H1 (cell line): ENCODE results near the gene INF2. TPM values are rescaled to one million over a fixed set of nuclear protein-coding genes. Genes with fewer than 3 reads are reported as not detected.

ENCODE experiments used
- EP300 ChIP-seq, 2 experiments: IDR thresholded peaks; 1 replicate in 1 of 2; 2 replicates in 1 of 2; pipeline ENCODE4 v1.6.1; 2011 to 2012; ENCODE audit warnings: low read depth in 2 of 2, low read length in 2 of 2, mild to moderate bottlenecking in 2 of 2, borderline replicate concordance in 1 of 2, inconsistent platforms in 1 of 2, moderate library complexity in 1 of 2
- FOSL1 ChIP-seq: IDR thresholded peaks from 2 replicates; pipeline ENCODE4 v1.6.1; 2011; ENCODE audit warnings: mild to moderate bottlenecking, low read depth, low read length, moderate library complexity; ENCODE audit not compliant: insufficient read depth
- SP2 ChIP-seq: IDR thresholded peaks from 2 replicates; pipeline ENCODE4 v1.6.1; 2012; ENCODE audit warnings: mild to moderate bottlenecking, low read length, inconsistent platforms
- polyA plus RNA-seq, 7 experiments: library from polyadenylated mRNA; depleted of rRNA in 3 of 7; stranded (reverse) in 5 of 7; unstranded in 2 of 7; fragments of >200 nt in 5 of 7; fragments of 200-250 nt in 2 of 7; gene quantifications; 1 replicate in 5 of 7; 2 replicates in 1 of 7; 4 replicates in 1 of 7; pipeline versions ENCODE4 v1.2.1 to v1.2.3, GENCODE V29; 2011 to 2013; ENCODE audit warnings: missing spikeins in 2 of 7, mixed read lengths in 2 of 7
- total RNA-seq: library from RNA; stranded (reverse); fragmentation: NEBNext Ultra II Directional; extraction: Animal tissue kit (Norgen Biotek cat#: 25700); gene quantifications from 2 replicates; pipeline ENCODE4 v1.2.1, GENCODE V29; 2021
- TF ChIP-seq, protein P1 (sequence below): fragments of 300-600 bp; sonication (generic); IDR thresholded peaks from 2 replicates; pipeline ENCODE4 v1.7.1; 2012; ENCODE audit warnings: low read length, moderate library complexity, mild to moderate bottlenecking, inconsistent platforms; ENCODE audit not compliant: insufficient replicate concordance

The INF2 gene
- total and polyA plus RNA-seq, 2 of the 8 experiments (the other 6 are each of a cell fraction or from before 2014, with no cell fraction given): 29.1 to 59.5 TPM

DNA sequence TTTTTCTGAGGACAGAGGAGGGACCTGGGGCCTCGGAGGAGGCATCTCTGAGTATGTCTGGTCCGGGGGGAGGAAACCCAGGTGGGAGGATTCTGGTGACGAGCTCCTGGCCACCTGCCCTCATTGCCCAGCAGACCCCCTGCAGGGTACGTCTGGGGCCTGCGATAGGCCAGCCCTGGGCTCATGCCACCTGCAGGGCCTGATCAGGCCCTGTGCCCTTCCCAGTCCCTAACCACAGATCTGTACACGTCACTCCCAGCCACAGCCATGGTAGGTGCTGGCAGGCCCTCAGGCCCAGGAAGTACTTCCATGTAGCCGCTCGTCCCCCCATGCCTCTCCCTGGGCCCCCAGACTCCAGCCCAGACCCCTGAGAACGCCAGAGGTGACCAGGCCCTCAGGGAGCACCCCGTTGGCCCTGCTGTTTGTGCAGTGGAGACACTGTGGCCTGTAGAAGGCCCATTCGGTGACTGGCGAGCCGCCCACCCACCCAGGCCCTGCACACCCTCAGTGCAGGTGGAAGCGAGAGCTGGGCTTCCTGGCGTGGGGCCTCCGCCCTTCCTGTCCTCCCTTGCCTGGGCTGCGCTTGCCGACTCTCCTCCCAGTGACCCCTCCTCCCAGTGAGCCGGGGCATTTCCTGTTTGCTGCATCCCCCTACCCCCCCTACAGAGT, 5.7 kb downstream of the INF2 start (continued):
- TF ChIP-seq SP2: no peak
- no peak for TF ChIP-seq FOSL1
- TF ChIP-seq, protein P1, sequence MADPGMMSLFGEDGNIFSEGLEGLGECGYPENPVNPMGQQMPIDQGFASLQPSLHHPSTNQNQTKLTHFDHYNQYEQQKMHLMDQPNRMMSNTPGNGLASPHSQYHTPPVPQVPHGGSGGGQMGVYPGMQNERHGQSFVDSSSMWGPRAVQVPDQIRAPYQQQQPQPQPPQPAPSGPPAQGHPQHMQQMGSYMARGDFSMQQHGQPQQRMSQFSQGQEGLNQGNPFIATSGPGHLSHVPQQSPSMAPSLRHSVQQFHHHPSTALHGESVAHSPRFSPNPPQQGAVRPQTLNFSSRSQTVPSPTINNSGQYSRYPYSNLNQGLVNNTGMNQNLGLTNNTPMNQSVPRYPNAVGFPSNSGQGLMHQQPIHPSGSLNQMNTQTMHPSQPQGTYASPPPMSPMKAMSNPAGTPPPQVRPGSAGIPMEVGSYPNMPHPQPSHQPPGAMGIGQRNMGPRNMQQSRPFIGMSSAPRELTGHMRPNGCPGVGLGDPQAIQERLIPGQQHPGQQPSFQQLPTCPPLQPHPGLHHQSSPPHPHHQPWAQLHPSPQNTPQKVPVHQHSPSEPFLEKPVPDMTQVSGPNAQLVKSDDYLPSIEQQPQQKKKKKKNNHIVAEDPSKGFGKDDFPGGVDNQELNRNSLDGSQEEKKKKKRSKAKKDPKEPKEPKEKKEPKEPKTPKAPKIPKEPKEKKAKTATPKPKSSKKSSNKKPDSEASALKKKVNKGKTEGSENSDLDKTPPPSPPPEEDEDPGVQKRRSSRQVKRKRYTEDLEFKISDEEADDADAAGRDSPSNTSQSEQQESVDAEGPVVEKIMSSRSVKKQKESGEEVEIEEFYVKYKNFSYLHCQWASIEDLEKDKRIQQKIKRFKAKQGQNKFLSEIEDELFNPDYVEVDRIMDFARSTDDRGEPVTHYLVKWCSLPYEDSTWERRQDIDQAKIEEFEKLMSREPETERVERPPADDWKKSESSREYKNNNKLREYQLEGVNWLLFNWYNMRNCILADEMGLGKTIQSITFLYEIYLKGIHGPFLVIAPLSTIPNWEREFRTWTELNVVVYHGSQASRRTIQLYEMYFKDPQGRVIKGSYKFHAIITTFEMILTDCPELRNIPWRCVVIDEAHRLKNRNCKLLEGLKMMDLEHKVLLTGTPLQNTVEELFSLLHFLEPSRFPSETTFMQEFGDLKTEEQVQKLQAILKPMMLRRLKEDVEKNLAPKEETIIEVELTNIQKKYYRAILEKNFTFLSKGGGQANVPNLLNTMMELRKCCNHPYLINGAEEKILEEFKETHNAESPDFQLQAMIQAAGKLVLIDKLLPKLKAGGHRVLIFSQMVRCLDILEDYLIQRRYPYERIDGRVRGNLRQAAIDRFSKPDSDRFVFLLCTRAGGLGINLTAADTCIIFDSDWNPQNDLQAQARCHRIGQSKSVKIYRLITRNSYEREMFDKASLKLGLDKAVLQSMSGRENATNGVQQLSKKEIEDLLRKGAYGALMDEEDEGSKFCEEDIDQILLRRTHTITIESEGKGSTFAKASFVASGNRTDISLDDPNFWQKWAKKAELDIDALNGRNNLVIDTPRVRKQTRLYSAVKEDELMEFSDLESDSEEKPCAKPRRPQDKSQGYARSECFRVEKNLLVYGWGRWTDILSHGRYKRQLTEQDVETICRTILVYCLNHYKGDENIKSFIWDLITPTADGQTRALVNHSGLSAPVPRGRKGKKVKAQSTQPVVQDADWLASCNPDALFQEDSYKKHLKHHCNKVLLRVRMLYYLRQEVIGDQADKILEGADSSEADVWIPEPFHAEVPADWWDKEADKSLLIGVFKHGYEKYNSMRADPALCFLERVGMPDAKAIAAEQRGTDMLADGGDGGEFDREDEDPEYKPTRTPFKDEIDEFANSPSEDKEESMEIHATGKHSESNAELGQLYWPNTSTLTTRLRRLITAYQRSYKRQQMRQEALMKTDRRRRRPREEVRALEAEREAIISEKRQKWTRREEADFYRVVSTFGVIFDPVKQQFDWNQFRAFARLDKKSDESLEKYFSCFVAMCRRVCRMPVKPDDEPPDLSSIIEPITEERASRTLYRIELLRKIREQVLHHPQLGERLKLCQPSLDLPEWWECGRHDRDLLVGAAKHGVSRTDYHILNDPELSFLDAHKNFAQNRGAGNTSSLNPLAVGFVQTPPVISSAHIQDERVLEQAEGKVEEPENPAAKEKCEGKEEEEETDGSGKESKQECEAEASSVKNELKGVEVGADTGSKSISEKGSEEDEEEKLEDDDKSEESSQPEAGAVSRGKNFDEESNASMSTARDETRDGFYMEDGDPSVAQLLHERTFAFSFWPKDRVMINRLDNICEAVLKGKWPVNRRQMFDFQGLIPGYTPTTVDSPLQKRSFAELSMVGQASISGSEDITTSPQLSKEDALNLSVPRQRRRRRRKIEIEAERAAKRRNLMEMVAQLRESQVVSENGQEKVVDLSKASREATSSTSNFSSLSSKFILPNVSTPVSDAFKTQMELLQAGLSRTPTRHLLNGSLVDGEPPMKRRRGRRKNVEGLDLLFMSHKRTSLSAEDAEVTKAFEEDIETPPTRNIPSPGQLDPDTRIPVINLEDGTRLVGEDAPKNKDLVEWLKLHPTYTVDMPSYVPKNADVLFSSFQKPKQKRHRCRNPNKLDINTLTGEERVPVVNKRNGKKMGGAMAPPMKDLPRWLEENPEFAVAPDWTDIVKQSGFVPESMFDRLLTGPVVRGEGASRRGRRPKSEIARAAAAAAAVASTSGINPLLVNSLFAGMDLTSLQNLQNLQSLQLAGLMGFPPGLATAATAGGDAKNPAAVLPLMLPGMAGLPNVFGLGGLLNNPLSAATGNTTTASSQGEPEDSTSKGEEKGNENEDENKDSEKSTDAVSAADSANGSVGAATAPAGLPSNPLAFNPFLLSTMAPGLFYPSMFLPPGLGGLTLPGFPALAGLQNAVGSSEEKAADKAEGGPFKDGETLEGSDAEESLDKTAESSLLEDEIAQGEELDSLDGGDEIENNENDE: no peak
- TF ChIP-seq EP300 (IDR thresholded peaks at IDR 0.05; ENCODE audit: borderline replicate concordance in 1 of 2, low read depth in 2 of 2, low read length in 2 of 2): no peak
- TF ChIP-seq, all 59 proteins: peak for 0
